Esophagus muscularis mucosa (tissue), 4 donors: Measurements from ENCODE around the gene ARRDC4. TPM values are rescaled to one million over a fixed set of nuclear protein-coding genes. Genes with fewer than 3 reads are reported as not detected.

ENCODE experiments used
- DNase-seq: peaks from one replicate; pipeline ENCODE4 v3.0.0-alpha.2; 2017; ENCODE audit errors: extremely low spot score
- H3K27ac ChIP-seq, 4 donors: fragments of 200-600 bp; sonication (generic); replicated peaks in 1 of 4; 1 replicate in 3 of 4; 2 replicates in 1 of 4; pipeline ENCODE4 v1.5.1; 2016 to 2019; ENCODE audit warnings: mild to moderate bottlenecking in 1 of 4
- H3K27me3 ChIP-seq, 4 donors: fragments of 200-600 bp; sonication (generic); one replicate each; pipeline versions ENCODE4 v1.5.1 to v1.6.0; 2016 to 2019
- H3K36me3 ChIP-seq, 4 donors: fragments of 200-600 bp; sonication (generic); one replicate each; pipeline ENCODE4 v1.5.1; 2016 to 2019
- H3K4me1 ChIP-seq, 4 donors: fragments of 200-600 bp; sonication (generic); one replicate each; pipeline ENCODE4 v1.5.1; 2016 to 2019
- H3K4me3 ChIP-seq, 4 donors: fragments of 200-600 bp; sonication (generic); 1 replicate in 2 of 4; 2 replicates in 2 of 4; pipeline ENCODE4 v1.5.1; 2016 to 2019; ENCODE audit warnings: mild to moderate bottlenecking in 4 of 4, moderate library complexity in 1 of 4
- H3K9me3 ChIP-seq, 4 donors: fragments of 200-600 bp; sonication (generic); 1 replicate in 3 of 4; 2 replicates in 1 of 4; pipeline ENCODE4 v1.5.1; 2016 to 2019
- EP300 ChIP-seq: sonication (generic); formaldehyde crosslinking; IDR thresholded peaks from one replicate; pipeline ENCODE4 v1.6.1; 2017; ENCODE audit warnings: antibody characterized with exemption
- POLR2A ChIP-seq: fragments of 450-650 bp; IDR thresholded peaks from one replicate; pipeline ENCODE4 v1.6.1; 2017; ENCODE audit warnings: antibody characterized with exemption, moderate library complexity, mild to moderate bottlenecking, low read depth
- POLR2AphosphoS5 ChIP-seq, 2 donors: sonication (generic); formaldehyde crosslinking; IDR thresholded peaks; one replicate each; pipeline ENCODE4 v1.6.1; 2017; ENCODE audit warnings: antibody characterized with exemption in 2 of 2
- WGBS: methylation state at CpG from one replicate; pipeline ENCODE4 v1.1.5; 2018; 5-methylcytosine and 5-hydroxymethylcytosine counted together
- intact Hi-C: fragments of 100-400 bp; cut with DNase I; formaldehyde crosslinking; loops from one replicate; pipeline ENCODE4 v1.15.1; 2023
- total RNA-seq, 4 donors: library from RNA; depleted of rRNA; stranded (reverse); fragments of >200 nt; gene quantifications; one replicate each; pipeline versions ENCODE4 v1.1.0 to v1.2.1, GENCODE V29; 2016
- TF ChIP-seq, protein P1 (sequence below), 3 experiments: fragments of 200-600 bp in 2 of 3; fragments of 450-650 bp in 1 of 3; sonication (generic) in 2 of 3; IDR thresholded peaks; one replicate each; pipeline ENCODE4 v1.5.1; 2017 to 2019; ENCODE audit warnings: antibody characterized with exemption in 3 of 3, mild to moderate bottlenecking in 2 of 3, moderate library complexity in 1 of 3

Gene ARRDC4, protein sequence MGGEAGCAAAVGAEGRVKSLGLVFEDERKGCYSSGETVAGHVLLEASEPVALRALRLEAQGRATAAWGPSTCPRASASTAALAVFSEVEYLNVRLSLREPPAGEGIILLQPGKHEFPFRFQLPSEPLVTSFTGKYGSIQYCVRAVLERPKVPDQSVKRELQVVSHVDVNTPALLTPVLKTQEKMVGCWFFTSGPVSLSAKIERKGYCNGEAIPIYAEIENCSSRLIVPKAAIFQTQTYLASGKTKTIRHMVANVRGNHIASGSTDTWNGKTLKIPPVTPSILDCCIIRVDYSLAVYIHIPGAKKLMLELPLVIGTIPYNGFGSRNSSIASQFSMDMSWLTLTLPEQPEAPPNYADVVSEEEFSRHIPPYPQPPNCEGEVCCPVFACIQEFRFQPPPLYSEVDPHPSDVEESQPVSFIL
- total RNA-seq = 100 to 1,000 TPM; 115 to 135 (median 128) TPM

GRCh38 chr15:97960364-97961066, at the start of gene ARRDC4:
Gene ARRDC4 (plus strand): TSS chr15:97960703. CDS start chr15:97960862, 159 bp downstream.
- H3K27ac ChIP-seq = peak within 1 kb of the TSS; percentile 93 to 99 (median 98)
- TF ChIP-seq, protein P1, sequence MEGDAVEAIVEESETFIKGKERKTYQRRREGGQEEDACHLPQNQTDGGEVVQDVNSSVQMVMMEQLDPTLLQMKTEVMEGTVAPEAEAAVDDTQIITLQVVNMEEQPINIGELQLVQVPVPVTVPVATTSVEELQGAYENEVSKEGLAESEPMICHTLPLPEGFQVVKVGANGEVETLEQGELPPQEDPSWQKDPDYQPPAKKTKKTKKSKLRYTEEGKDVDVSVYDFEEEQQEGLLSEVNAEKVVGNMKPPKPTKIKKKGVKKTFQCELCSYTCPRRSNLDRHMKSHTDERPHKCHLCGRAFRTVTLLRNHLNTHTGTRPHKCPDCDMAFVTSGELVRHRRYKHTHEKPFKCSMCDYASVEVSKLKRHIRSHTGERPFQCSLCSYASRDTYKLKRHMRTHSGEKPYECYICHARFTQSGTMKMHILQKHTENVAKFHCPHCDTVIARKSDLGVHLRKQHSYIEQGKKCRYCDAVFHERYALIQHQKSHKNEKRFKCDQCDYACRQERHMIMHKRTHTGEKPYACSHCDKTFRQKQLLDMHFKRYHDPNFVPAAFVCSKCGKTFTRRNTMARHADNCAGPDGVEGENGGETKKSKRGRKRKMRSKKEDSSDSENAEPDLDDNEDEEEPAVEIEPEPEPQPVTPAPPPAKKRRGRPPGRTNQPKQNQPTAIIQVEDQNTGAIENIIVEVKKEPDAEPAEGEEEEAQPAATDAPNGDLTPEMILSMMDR (IDR thresholded peaks at IDR 0.05) = peak in 1 of 3 experiments; percentile 22
- TF ChIP-seq EP300 (no peak), POLR2A (peak; percentile 65), POLR2AphosphoS5 (IDR thresholded peaks at IDR 0.05) (peak; percentile 90 to 94)

GRCh38 chr15:97914711-97915110, 45.8 kb upstream of the ARRDC4 start:
- no peak overlapping the region for H3K4me3 ChIP-seq

More at GRCh38 chr15:97960364-97961066, at the start of gene ARRDC4:
- H3K36me3 ChIP-seq = peaks cover 0 to 4% (median under 1%) of the 10 kb centered on the region in 4 donors
- peaks cover 27 to 51% (median 43%) of the 10 kb centered on the region in 4 donors for H3K4me1 ChIP-seq
- intact Hi-C loops = loop anchor here (5.0 kb wide), 2 partner anchors 52 to 67 kb away; no protein-coding TSS in a partner anchor
- no peaks in the 10 kb centered on the region for H3K27me3 ChIP-seq
- H3K4me3 ChIP-seq = peak within 1 kb of the TSS; percentile 93 to 100 (median 98)
- DNase-seq = peak; percentile 100
- 0% methylated on average over 6 of the region's 69 CpGs for WGBS
- no peaks in the 10 kb centered on the region for H3K9me3 ChIP-seq

DNA sequence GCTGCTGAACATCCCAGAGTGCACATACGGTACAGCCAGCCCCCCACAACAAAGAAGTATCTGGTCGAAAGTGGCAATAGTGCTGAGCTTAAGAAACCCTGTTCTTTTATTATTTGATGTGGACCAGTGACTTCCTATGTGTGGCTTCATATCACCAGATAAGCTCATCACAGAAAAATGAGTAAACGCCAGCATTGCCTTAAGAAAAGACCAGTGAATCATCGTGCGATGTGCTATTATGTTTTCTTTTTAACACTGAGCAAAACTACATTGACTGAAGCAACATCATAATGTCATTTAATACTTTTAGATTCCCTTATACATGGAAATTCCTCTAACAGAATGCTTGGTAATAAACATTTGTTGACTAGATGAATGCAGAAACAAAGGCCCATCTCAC, 45.2 kb upstream of the ARRDC4 start:
- 89% methylated on average over 5 of the region's 5 CpGs for WGBS
- DNase-seq = peak; percentile 50

More at GRCh38 chr15:97914711-97915110, 45.8 kb upstream of the ARRDC4 start:
- Histone ChIP-seq H3K27ac (no peak overlapping the region), H3K4me1 (no peaks in the 10 kb centered on the region), H3K27me3 (no peaks in the 10 kb centered on the region), H3K9me3 (no peaks in the 10 kb centered on the region), H3K36me3 (no peaks in the 10 kb centered on the region)
- no peak for DNase-seq
- WGBS = 91% methylated on average over 6 of the region's 6 CpGs
- TF ChIP-seq EP300 (no peak), POLR2A (no peak), POLR2AphosphoS5 (IDR thresholded peaks at IDR 0.05) (no peak)
- TF ChIP-seq, protein P1 (IDR thresholded peaks at IDR 0.05) = no peak
- intact Hi-C loops = no loop called here

DNA sequence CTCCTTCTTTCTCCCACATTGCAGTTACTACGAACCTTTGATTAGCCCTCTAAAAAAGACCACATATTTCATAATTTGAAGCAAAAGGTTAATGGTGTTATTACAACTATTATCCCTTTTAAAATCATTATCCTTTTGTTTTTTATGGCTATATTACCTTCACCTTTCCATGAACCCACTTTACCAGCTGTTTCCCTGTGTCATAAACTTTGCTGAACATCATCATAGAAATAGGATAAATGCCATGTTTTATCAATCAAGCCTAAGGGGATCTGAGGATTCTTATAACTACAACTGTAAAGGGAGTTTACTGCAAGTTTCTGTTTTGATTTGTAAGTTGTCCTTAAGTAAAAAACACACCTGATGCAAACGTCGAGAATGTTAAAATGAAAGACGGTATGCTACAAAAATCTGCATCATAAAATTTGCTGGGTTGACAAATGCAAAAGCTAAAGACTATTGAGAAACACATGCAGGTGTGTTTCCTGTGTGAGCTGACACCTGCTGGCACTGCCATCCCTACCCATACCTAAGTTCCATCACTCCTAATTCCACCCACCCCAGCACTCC, 39.1 kb upstream of the ARRDC4 start:
- Histone ChIP-seq H3K4me1 (no peaks in the 10 kb centered on the region), H3K27ac (no peak overlapping the region), H3K9me3 (peaks cover 0 to 11% (median 6%) of the 10 kb centered on the region in 4 donors), H3K36me3 (no peaks in the 10 kb centered on the region), H3K27me3 (no peaks in the 10 kb centered on the region), H3K4me3 (no peak overlapping the region)
- WGBS = 86% methylated on average over 4 of the region's 4 CpGs
- DNase-seq = no peak
- intact Hi-C loops = no loop called here
- TF ChIP-seq, protein P1 (IDR thresholded peaks at IDR 0.05) = no peak
- TF ChIP-seq POLR2AphosphoS5 (IDR thresholded peaks at IDR 0.05) = no peak
- no peak for TF ChIP-seq POLR2A
- TF ChIP-seq EP300 = no peak

More for the DNA sequence above, 45.2 kb upstream of the ARRDC4 start:
- H3K27me3 ChIP-seq = no peaks in the 10 kb centered on the region
- H3K9me3 ChIP-seq = no peaks in the 10 kb centered on the region
- no peak overlapping the region for H3K27ac ChIP-seq
- H3K36me3 ChIP-seq = no peaks in the 10 kb centered on the region
- H3K4me3 ChIP-seq = no peak overlapping the region
- no peaks in the 10 kb centered on the region for H3K4me1 ChIP-seq
- TF ChIP-seq, protein P1 (IDR thresholded peaks at IDR 0.05) = no peak
- TF ChIP-seq EP300 (no peak), POLR2AphosphoS5 (IDR thresholded peaks at IDR 0.05) (no peak), POLR2A (no peak)
- intact Hi-C loops = no loop called here
